ENCODE results near the gene GLDC.
A peak's percentile ranks its signal among the peaks of the same experiment; 100 is the strongest.

GLDC gene

DNA sequence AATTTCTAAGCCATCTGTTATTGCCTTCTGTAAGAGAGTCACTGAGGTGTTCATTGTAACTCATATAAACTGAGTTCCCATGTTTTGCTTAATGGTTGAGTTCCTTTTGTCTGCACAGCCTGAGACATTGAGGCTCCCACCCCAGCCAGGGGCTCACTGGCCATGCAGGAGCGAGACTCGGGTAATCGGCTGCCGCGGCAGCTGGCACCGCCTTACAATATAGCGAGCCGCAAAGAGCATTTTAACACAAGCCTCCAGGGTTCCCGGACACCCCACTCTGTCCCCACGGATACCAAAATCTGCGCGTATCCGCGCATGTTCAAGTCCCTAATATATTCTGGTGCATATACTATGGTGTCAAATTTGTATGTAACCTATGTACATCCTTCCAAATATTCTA, 24.4 kb upstream of the GLDC start:
- no peak overlapping the region for H3K4me2 ChIP-seq (ENCODE audit: insufficient read depth, low read length)
- no peak overlapping the region for H3K9ac ChIP-seq (ENCODE audit: low read depth, low read length)
- no peak overlapping the region for H3K4me3 ChIP-seq (ENCODE audit: low read depth in 1 of 2, low read length in 2 of 2)
- H3K79me2 ChIP-seq (ENCODE audit: insufficient read depth, low read length): no peaks in the 10 kb centered on the region
- H3K4me1 ChIP-seq (ENCODE audit: insufficient read depth, low read length): no peaks in the 10 kb centered on the region
- no peaks in the 10 kb centered on the region for H3K36me3 ChIP-seq (ENCODE audit: insufficient read depth, low read length)
- TF ChIP-seq, protein P1, sequence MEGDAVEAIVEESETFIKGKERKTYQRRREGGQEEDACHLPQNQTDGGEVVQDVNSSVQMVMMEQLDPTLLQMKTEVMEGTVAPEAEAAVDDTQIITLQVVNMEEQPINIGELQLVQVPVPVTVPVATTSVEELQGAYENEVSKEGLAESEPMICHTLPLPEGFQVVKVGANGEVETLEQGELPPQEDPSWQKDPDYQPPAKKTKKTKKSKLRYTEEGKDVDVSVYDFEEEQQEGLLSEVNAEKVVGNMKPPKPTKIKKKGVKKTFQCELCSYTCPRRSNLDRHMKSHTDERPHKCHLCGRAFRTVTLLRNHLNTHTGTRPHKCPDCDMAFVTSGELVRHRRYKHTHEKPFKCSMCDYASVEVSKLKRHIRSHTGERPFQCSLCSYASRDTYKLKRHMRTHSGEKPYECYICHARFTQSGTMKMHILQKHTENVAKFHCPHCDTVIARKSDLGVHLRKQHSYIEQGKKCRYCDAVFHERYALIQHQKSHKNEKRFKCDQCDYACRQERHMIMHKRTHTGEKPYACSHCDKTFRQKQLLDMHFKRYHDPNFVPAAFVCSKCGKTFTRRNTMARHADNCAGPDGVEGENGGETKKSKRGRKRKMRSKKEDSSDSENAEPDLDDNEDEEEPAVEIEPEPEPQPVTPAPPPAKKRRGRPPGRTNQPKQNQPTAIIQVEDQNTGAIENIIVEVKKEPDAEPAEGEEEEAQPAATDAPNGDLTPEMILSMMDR (IDR thresholded peaks at IDR 0.05; ENCODE audit: borderline replicate concordance, extremely low read depth, low read length, poor library complexity, severe bottlenecking): no peak
- TF ChIP-seq EZH2 (IDR thresholded peaks at IDR 0.05; ENCODE audit: borderline replicate concordance, low read depth, low read length, severe bottlenecking): no peak
- DNase-seq (no peak), ATAC-seq (ENCODE audit: insufficient read depth, low read depth) (no peak)
- no peaks in the 10 kb centered on the region for H3K27me3 ChIP-seq (ENCODE audit: insufficient read depth, low read length, poor library complexity)
- H3K27ac ChIP-seq (ENCODE audit: low read length): no peak overlapping the region
- H3K9me3 ChIP-seq (ENCODE audit: insufficient read depth, low read length, severe bottlenecking): no peaks in the 10 kb centered on the region
- no peak overlapping the region for H2AFZ ChIP-seq (ENCODE audit: low read depth, low read length)
- no peaks in the 10 kb centered on the region for H4K20me1 ChIP-seq (ENCODE audit: insufficient read depth, low read length)

DNA sequence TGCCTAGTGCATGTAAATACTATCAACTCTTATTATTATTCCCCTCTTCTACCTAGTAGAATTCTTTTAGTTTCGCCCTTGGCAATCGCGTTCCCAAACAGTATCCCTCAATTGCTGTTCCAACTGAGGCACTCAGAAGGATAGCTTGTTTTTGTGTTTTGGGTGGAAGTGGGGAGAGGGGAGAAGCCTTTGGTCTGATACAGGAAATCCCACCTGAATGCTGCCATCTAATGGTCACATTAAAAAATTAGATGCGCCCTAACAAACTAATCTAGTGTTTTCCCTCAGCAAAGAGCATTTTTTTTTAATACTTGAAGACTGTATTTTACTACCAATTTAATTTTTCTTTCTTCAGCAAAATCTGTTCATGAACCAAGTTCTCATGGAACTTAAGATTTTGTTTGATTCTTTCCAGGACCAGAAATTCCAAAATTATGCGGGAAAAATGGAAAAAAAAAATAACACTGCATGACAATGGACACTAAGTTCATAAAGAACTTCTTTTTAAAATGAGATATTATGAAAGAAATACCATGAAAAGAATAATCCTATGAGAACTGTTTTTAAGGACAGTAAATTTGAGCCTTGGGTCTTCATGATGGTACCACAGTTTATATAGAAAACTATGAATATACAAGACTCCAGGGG, 22.2 kb upstream of the GLDC start:
- H3K27ac ChIP-seq (ENCODE audit: low read length): no peak overlapping the region
- DNase-seq (peak; percentile 20), ATAC-seq (ENCODE audit: insufficient read depth, low read depth) (peak; percentile 83)

DNA sequence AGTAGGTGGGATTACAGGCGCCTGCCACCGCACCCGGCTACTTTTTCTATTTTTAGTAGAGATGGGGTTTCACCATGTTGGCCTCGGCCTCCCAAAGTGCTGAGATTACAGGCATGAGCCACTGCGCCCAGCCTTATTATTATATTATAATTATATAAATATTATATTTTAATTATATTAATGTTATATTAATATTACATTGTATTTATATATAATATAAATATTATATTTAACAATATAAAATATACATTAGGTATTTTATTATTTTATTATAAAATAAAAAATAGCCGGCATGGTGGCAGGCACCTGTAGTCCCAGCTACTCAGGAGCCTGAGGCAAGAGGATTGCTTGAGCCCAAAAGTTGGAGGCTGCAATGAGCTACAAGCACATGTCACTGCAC, 21.6 kb upstream of the GLDC start:
- Histone ChIP-seq H3K27me3 (ENCODE audit: insufficient read depth, low read length, poor library complexity) (no peaks in the 10 kb centered on the region), H3K4me3 (ENCODE audit: low read depth in 1 of 2, low read length in 2 of 2) (no peak overlapping the region)
- DNase-seq: no peak

More for the DNA sequence above, 22.2 kb upstream of the GLDC start:
- Histone ChIP-seq H3K4me3 (ENCODE audit: low read depth in 1 of 2, low read length in 2 of 2) (no peak overlapping the region), H3K4me1 (ENCODE audit: insufficient read depth, low read length) (no peaks in the 10 kb centered on the region), H3K9ac (ENCODE audit: low read depth, low read length) (no peak overlapping the region), H2AFZ (ENCODE audit: low read depth, low read length) (no peak overlapping the region), H3K4me2 (ENCODE audit: insufficient read depth, low read length) (no peak overlapping the region), H3K9me3 (ENCODE audit: insufficient read depth, low read length, severe bottlenecking) (no peaks in the 10 kb centered on the region), H3K27me3 (ENCODE audit: insufficient read depth, low read length, poor library complexity) (no peaks in the 10 kb centered on the region), H3K36me3 (ENCODE audit: insufficient read depth, low read length) (no peaks in the 10 kb centered on the region), H4K20me1 (ENCODE audit: insufficient read depth, low read length) (no peaks in the 10 kb centered on the region), H3K79me2 (ENCODE audit: insufficient read depth, low read length) (no peaks in the 10 kb centered on the region)
- no peak for TF ChIP-seq EZH2 (IDR thresholded peaks at IDR 0.05; ENCODE audit: borderline replicate concordance, low read depth, low read length, severe bottlenecking)
- TF ChIP-seq, protein P1 (IDR thresholded peaks at IDR 0.05; ENCODE audit: borderline replicate concordance, extremely low read depth, low read length, poor library complexity, severe bottlenecking): peak; percentile 64

More for the DNA sequence above, 21.6 kb upstream of the GLDC start:
- no peak for TF ChIP-seq EZH2 (IDR thresholded peaks at IDR 0.05; ENCODE audit: borderline replicate concordance, low read depth, low read length, severe bottlenecking)
- TF ChIP-seq, protein P1 (IDR thresholded peaks at IDR 0.05; ENCODE audit: borderline replicate concordance, extremely low read depth, low read length, poor library complexity, severe bottlenecking): no peak
- Histone ChIP-seq H3K4me1 (ENCODE audit: insufficient read depth, low read length) (no peaks in the 10 kb centered on the region), H4K20me1 (ENCODE audit: insufficient read depth, low read length) (no peaks in the 10 kb centered on the region), H3K9ac (ENCODE audit: low read depth, low read length) (no peak overlapping the region), H3K27ac (ENCODE audit: low read length) (no peak overlapping the region), H2AFZ (ENCODE audit: low read depth, low read length) (no peak overlapping the region), H3K4me2 (ENCODE audit: insufficient read depth, low read length) (no peak overlapping the region), H3K9me3 (ENCODE audit: insufficient read depth, low read length, severe bottlenecking) (no peaks in the 10 kb centered on the region), H3K36me3 (ENCODE audit: insufficient read depth, low read length) (no peaks in the 10 kb centered on the region), H3K79me2 (ENCODE audit: insufficient read depth, low read length) (no peaks in the 10 kb centered on the region)
- ATAC-seq (ENCODE audit: insufficient read depth, low read depth): no peak
